Measurements from ENCODE around the gene L1CAM. TPM values are rescaled to one million over a fixed set of nuclear protein-coding genes. Genes with fewer than 3 reads are reported as not detected.

Gene L1CAM
- total and polyA plus RNA-seq, 9 of the 15 experiments (the other 6 are each of a cell fraction or from before 2014, with no cell fraction given) = 0.09 to 0.86 (median 0.26) TPM; not detected in 3

- TF ChIP-seq REST (IDR thresholded peaks at IDR 0.05; ENCODE audit: borderline replicate concordance) (no peak), REST (CRISPR knock-in tag; IDR thresholded peaks at IDR 0.05; ENCODE audit: low read depth) (peak; percentile 79), SRSF7 (optimal IDR thresholded peaks at IDR 0.05; ENCODE audit: low read depth, low read length) (no peak), MEF2A (IDR thresholded peaks at IDR 0.05; ENCODE audit: control insufficient read depth, low read depth, low read length) (no peak), E2F1 (CRISPR knock-in tag; IDR thresholded peaks at IDR 0.05) (no peak), ETS2 (tag; IDR thresholded peaks at IDR 0.05; ENCODE audit: borderline replicate concordance, poor library complexity, severe bottlenecking) (no peak), CC2D1A (IDR thresholded peaks at IDR 0.05) (no peak), HCFC1 (IDR thresholded peaks at IDR 0.05; ENCODE audit: low read depth, low read length) (0 out of 2 replicates have a peak, but pooled peaks have one; percentile 40), SP2 (IDR thresholded peaks at IDR 0.05; ENCODE audit: extremely low read depth, low read depth, low read length, poor library complexity, severe bottlenecking) (peak; percentile 43), TEAD2 (tag; IDR thresholded peaks at IDR 0.05) (no peak), GATA2 (CRISPR knock-in tag; IDR thresholded peaks at IDR 0.05) (no peak), HDAC8 (tag; IDR thresholded peaks at IDR 0.05) (no peak), HDAC2 (IDR thresholded peaks at IDR 0.05) (no peak), LEF1 (IDR thresholded peaks at IDR 0.05) (no peak), RNF2 (IDR thresholded peaks at IDR 0.05) (no peak), SMARCA5 (IDR thresholded peaks at IDR 0.05) (no peak), ZFX (CRISPR knock-in tag; IDR thresholded peaks at IDR 0.05) (no peak), NR1H2 (CRISPR knock-in tag; IDR thresholded peaks at IDR 0.05) (no peak), NRF1 (conservative IDR thresholded peaks at IDR 0.05 in 1 of 2, IDR thresholded peaks at IDR 0.05 in 1 of 2) (peak; percentile 89 to 91; a peak in 2 of 4 replicates), PCBP1 (IDR thresholded peaks at IDR 0.05; ENCODE audit: low read depth, low read length, poor library complexity, severe bottlenecking) (no peak)
- TF ChIP-seq, protein P1, sequence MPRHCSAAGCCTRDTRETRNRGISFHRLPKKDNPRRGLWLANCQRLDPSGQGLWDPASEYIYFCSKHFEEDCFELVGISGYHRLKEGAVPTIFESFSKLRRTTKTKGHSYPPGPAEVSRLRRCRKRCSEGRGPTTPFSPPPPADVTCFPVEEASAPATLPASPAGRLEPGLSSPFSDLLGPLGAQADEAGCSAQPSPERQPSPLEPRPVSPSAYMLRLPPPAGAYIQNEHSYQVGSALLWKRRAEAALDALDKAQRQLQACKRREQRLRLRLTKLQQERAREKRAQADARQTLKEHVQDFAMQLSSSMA (CRISPR knock-in tag; IDR thresholded peaks at IDR 0.05) = peak; percentile 89
These were observed 48.9 kb upstream of the L1CAM start, which contains the start of gene NAA10 (continued) for GRCh38 chrX:153934762-153935325.

All from K562 (cell line).